DMS53 (cell line): ENCODE results near the gene MARS1.
"Not testable (repeated sequence)": the region's sequence is repeated elsewhere in the genome, so short reads cannot be mapped to it uniquely, and the experiment has no call there.

Experiments
- DNase-seq: peaks from one replicate; lab custom pipeline; 2025; lab: John Stamatoyannopoulos, UW

Gene MARS1

DNA sequence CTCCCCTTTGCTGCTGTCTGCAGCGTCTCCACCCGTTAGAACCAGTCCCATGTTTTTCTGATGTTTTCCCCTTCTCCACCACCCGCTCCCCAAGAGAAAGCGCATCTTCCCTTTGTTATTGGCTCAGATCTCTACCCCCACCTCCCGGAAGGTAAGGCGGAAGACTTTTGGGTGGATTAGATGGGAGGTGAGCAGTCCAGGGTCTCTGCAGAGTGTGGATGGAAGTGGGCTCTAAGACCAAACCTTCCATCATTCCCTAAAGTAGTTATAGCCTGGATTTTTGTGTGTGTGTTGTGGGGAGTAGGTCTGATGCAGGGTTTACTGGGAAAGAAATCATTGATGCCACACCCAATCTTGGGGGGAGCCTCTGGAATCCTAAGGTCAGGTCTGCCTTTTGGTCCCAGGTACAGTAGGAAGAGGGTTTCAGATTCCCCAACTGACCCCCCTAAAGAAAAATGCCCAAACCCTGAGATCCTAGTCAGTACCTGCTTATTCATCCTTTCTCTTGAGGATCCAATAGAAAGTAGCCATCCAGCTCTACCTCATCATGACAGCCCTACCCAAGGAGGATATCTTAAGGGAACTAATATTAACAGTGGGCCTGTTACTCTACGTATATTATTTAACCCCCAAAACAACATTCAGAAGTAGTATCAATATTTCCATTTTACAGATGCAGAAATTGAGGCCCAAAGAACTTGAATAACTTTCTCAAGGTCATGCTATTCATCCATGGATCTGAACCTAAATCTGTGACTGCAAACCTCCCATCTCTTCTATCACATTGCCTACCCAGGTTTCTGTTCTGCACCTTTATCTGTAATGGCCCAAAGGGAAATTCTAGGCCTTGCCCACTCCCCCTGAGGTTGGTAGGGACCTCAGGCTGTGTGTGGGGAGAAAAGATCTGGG is 63.0 kb downstream of the MARS1 start:
- DNase-seq: no peak

GRCh38 chr12:57551637-57552305 is 63.9 kb downstream of the MARS1 start:
- no peak for DNase-seq

- no peak for DNase-seq
These were observed 64.4 kb downstream of the MARS1 start for GRCh38 chr12:57552306-57552651.

- no peak for DNase-seq
These were observed 65.0 kb downstream of the MARS1 start for GRCh38 chr12:57552835-57553313.

GRCh38 chr12:57553343-57554202 is 65.7 kb downstream of the MARS1 start:
- DNase-seq: no peak

GRCh38 chr12:57554453-57554852 is 66.6 kb downstream of the MARS1 start:
- no peak for DNase-seq

- DNase-seq: no peak
These were observed 67.0 kb downstream of the MARS1 start for GRCh38 chr12:57554897-57555296.

DNA sequence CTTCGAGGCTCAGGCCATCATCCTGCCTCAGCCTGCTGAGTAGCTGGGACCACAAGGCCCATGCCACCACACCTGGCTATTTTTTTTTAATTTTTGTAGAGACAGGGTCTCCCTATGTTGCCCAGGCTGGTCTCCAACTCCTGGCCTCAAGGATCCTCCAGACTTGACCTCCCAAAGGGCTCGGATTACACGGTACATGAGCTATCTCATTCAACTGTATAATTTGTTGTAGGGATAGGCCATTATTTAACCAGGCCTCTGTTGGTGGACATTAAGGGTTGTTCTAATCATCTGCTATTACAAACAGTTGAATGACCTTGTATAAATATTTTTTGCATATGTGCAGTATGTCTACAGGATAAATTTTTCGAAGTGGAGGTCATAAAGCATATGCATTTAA is 71.0 kb downstream of the MARS1 start:
- DNase-seq: no peak

GRCh38 chr12:57560516-57560915 is 72.6 kb downstream of the MARS1 start:
- DNase-seq: no peak

- DNase-seq: not testable (repeated sequence)
These were observed 73.2 kb downstream of the MARS1 start for GRCh38 chr12:57561117-57561516.

GRCh38 chr12:57563358-57563757 is 75.5 kb downstream of the MARS1 start:
- no peak for DNase-seq

GRCh38 chr12:57564178-57564740 is 76.4 kb downstream of the MARS1 start:
- no peak for DNase-seq
